Right renal pelvis (tissue), 4 donors: ENCODE measurements around the gene MLYCD. TPM values are rescaled to one million over a fixed set of nuclear protein-coding genes. Genes with fewer than 3 reads are reported as not detected.

Experiments
- DNase-seq, 4 donors: peaks; one replicate each; pipeline ENCODE4 v3.0.0-alpha.2; 2013; ENCODE audit warnings: low read depth in 4 of 4, low spot score in 3 of 4, missing footprints in 1 of 4
- polyA plus RNA-seq, 4 donors: library from polyadenylated mRNA; unstranded; fragments of 120-200 nt; gene quantifications; one replicate each; pipeline ENCODE4 v1.2.1, GENCODE V29; 2013; ENCODE audit not compliant: insufficient read length in 4 of 4

The MLYCD gene
- polyA plus RNA-seq, 4 donors, result 4.3 to 5.4 (median 4.4) TPM

GRCh38 chr16:83952940-83953795 is 54.3 kb downstream of the MLYCD start, which contains the start of gene OSGIN1:
Gene OSGIN1 (plus strand): TSS chr16:83953240. CDS start chr16:83957672, 4,432 bp downstream.
- DNase-seq, result peak in 1 of 4 donors; percentile 59

- DNase-seq, result no peak
These were observed 55.1 kb downstream of the MLYCD start for GRCh38 chr16:83953796-83954576.

- no peak for DNase-seq
These were observed 55.7 kb downstream of the MLYCD start for GRCh38 chr16:83954577-83955016.

- DNase-seq, result no peak
These were observed 56.6 kb downstream of the MLYCD start for GRCh38 chr16:83955218-83956130.

- DNase-seq, result peak in 2 of 4 donors; percentile 54 to 55
These were observed 57.7 kb downstream of the MLYCD start for GRCh38 chr16:83956336-83957289.

- DNase-seq, result no peak
These were observed 58.5 kb downstream of the MLYCD start for GRCh38 chr16:83957296-83957855.

- no peak for DNase-seq
These were observed 59.4 kb downstream of the MLYCD start for GRCh38 chr16:83958137-83958845.

GRCh38 chr16:83958846-83959565 is 60.1 kb downstream of the MLYCD start:
- DNase-seq, result no peak

- no peak for DNase-seq
These were observed 60.9 kb downstream of the MLYCD start for GRCh38 chr16:83959656-83960434.

GRCh38 chr16:83960521-83961249 is 61.8 kb downstream of the MLYCD start:
- no peak for DNase-seq

GRCh38 chr16:83961591-83961990 is 62.7 kb downstream of the MLYCD start:
- no peak for DNase-seq

- DNase-seq, result no peak
These were observed 64.6 kb downstream of the MLYCD start for GRCh38 chr16:83963277-83964119.

GRCh38 chr16:83964684-83965443 is 65.9 kb downstream of the MLYCD start:
- DNase-seq, result no peak

- DNase-seq, result no peak
These were observed 66.7 kb downstream of the MLYCD start for GRCh38 chr16:83965444-83966152.
